K562 treated with DMSO at 1 percent for 4 hours (cell line): Measurements from ENCODE around the gene SLC12A9. TPM values are rescaled to one million over a fixed set of nuclear protein-coding genes. Genes with fewer than 3 reads are reported as not detected.

ENCODE experiments used
- total RNA-seq: library from RNA; unstranded; fragments of 300-600 nt; gene quantifications from 2 replicates; pipeline ENCODE4 v1.2.3, GENCODE V29; 2022; ENCODE audit not compliant: insufficient read depth

Gene SLC12A9
- total RNA-seq: 14.5 and 16.4 TPM in 2 replicates

DNA sequence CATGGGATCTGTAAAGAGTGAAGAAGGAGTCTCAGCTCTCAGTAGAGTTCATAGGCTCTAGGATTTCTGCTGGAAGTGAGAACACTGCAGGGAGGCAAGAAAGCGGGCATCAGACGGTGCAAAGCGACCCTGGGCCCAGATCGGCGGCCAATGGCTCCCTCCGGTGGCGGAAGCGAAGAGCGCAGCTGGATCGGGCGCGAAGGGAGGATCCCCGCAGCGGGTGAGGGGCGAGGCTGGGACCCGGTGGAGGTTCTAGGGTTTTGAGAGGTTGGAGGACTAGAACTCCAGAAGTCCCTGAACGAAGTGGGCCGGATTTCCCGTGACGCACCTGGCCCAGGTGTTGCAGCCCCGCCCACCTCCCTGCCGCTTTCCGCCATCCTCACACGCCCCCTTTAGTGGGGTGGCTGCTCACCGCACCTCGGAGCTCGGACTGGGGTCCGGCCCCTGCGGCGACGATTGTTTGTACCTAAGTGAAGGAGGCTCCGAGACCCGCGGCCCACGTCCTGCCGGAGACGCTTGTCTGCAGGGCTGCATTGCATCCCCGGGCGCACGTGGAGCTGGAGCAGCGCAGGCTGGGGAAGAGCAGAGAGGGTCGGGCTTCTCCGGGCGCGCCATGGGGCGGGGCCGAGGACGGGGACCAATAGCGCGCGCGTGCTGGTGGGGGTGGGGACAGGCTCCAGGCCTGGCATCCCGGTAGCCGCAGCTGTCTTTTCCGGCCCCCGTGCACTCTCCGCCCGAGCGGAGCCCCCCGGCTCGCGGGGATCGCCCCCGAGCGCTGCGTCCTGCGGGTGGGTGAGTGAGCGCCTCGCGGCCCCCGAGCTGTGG is at the start of gene SLC12A9:
SLC12A9 (plus strand) TSS at position 666 of the 825 bp plus-strand sequence. CDS start 1,485 bp downstream, outside the sequence.

GRCh38 chr7:100827330-100828226 is 24.9 kb upstream of the SLC12A9 start, which contains the start of gene EPHB4:
Gene EPHB4 (minus strand): TSS chr7:100827523. CDS start chr7:100827030, 493 bp downstream.

DNA sequence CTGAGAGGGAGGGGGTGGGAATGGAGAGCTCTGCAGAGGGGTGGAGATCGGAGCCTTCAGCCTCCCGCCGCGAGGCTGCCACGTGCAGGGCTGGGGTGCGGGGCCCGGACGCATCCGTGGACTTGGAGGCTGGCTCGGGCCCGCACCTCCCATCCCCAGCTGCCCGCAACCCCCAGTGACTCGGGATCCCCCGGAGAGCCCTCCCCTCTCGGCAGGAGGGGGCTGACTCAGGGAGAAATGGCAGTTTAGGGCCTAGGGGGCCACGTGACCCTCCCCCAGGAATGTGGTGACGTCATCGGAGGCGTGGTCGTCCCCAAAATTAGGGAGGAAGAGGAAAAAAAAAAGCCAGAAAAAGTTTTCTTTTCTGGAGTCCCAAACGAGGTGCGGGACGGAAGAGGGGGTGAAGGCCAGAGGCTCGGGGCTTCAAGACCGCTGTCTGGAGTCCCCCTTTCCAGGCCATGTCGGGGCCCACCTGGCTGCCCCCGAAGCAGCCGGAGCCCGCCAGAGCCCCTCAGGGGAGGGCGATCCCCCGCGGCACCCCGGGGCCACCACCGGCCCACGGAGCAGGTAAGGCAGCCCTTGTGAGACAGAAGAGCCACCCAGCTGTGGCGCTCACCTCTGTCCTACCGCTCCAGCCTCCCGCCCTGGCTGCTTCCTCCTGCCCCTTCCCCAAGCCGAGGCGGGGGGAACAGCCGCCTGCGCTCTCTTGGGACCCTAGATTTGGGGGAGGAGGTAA is 14.7 kb downstream of the SLC12A9 start, which contains the start of gene TRIP6:
TRIP6 (plus strand) TSS at position 348 of the 736 bp plus-strand sequence; CDS start at position 459, 111 bp downstream.

DNA sequence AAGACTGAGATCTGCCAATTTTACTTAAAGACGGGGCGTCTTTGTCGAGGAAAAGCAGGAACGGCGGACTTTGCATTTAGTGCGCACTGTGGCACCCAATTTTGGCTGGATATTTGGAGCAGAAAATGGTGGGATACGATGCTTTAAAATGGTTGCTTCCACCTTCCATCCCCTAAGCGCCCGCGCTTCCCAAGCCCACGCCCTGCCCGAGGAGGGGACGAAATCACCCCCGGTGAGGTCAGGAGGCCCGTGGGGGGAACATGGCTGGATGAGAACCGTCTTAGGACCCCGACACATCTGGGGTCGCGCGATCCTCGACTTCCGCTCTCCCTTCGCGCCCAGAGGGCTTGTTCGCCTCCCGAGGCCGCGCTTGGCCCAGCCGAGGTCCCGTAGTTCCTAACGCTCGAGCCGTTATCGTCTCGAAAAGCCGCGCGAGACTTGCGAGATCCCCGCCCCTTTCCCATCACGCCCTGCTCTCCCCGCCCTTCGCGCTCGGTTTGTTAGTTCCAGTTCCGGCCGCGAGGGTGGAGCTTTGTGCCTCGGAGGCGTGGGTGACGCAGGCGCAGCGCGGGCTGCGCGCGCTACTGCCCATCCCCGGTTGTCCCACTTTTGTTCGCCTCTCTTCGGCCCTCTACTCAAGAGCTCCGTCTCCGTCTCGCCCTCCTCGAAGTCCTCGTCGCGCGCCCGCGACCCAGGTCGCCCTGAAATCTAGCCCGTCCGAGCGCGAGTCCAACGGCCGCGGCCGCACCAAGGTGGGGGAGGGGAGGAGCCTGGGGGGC is 22.3 kb downstream of the SLC12A9 start, which contains the start of gene SRRT:
SRRT (plus strand) TSS at position 527 of the 779 bp plus-strand sequence. CDS start 488 bp downstream, outside the sequence.

GRCh38 chr7:100888988-100889750 is 36.7 kb downstream of the SLC12A9 start, which contains the start of gene UFSP1:
Gene UFSP1 (minus strand): TSS chr7:100889715. CDS start chr7:100889271, 444 bp downstream.

GRCh38 chr7:100895701-100895955 is 43.1 kb downstream of the SLC12A9 start, which contains the start of gene ACHE:
Gene ACHE (minus strand): TSS chr7:100895888. CDS start chr7:100894232, 1,656 bp downstream.

Other genes starting within 250 kb of the SLC12A9 start
- gene MOSPD3, start 240.2 kb upstream of the SLC12A9 start, total RNA-seq: 33.2 and 34.1 TPM in 2 replicates
- gene TFR2, start 211.2 kb upstream of the SLC12A9 start, total RNA-seq: 95.8 and 146 TPM in 2 replicates
- not detected in 2 replicates for gene ACTL6B, start 196.3 kb upstream of the SLC12A9 start, total RNA-seq
- gene GNB2, start 179.0 kb upstream of the SLC12A9 start, total RNA-seq: 528 and 530 TPM in 2 replicates
- gene GIGYF1, start 158.5 kb upstream of the SLC12A9 start, total RNA-seq: 23.8 and 26.5 TPM in 2 replicates
- gene POP7, start 146.6 kb upstream of the SLC12A9 start, total RNA-seq: 71.9 and 86.3 TPM in 2 replicates
- gene EPO, start 132.2 kb upstream of the SLC12A9 start, total RNA-seq: not detected in 2 replicates
- gene ZAN, start 119.1 kb upstream of the SLC12A9 start, total RNA-seq: not detected in 2 replicates
- gene EPHB4, start 25.2 kb upstream of the SLC12A9 start, total RNA-seq: 26.9 and 39.6 TPM in 2 replicates
- gene TRIP6, start 14.7 kb downstream of the SLC12A9 start, total RNA-seq: 86.6 and 86.7 TPM in 2 replicates
- gene SRRT, start 22.4 kb downstream of the SLC12A9 start, total RNA-seq: 84.8 and 130 TPM in 2 replicates
- not detected in 2 replicates for gene UFSP1, start 37.0 kb downstream of the SLC12A9 start, total RNA-seq
- 0.96 and 1.6 TPM in 2 replicates for gene ACHE, start 43.2 kb downstream of the SLC12A9 start, total RNA-seq
- gene MUC3A, start 96.8 kb downstream of the SLC12A9 start, total RNA-seq: not detected in 2 replicates
- not detected in 2 replicates for gene MUC12, start 116.9 kb downstream of the SLC12A9 start, total RNA-seq
- gene MUC17, start 167.4 kb downstream of the SLC12A9 start, total RNA-seq: not detected in 2 replicates
- gene TRIM56, start 232.8 kb downstream of the SLC12A9 start, total RNA-seq: 16.0 and 19.5 TPM in 2 replicates